Transverse colon (tissue), 4 donors: ENCODE data around the gene TEX29. TPM values are rescaled to one million over a fixed set of nuclear protein-coding genes. Genes with fewer than 3 reads are reported as not detected.

ENCODE experiments used
- DNase-seq: peaks from one replicate; pipeline ENCODE4 v3.0.0-alpha.2; 2019
- H3K27ac ChIP-seq, 4 donors: fragments of 200-600 bp; sonication (generic); 2 replicates each; pipeline ENCODE4 v1.5.1; 2016 to 2018; ENCODE audit warnings: inconsistent platforms in 4 of 4
- H3K27me3 ChIP-seq: fragments of 200-600 bp; sonication (generic); 2 replicates; pipeline ENCODE4 v1.5.1; 2017; ENCODE audit warnings: inconsistent platforms
- H3K36me3 ChIP-seq, 4 donors: fragments of 200-600 bp; sonication (generic); 2 replicates each; pipeline ENCODE4 v1.5.1; 2017 to 2019; ENCODE audit warnings: inconsistent platforms in 4 of 4
- H3K4me1 ChIP-seq, 4 donors: fragments of 200-600 bp; sonication (generic); 2 replicates each; pipeline ENCODE4 v1.5.1; 2017 to 2020; ENCODE audit warnings: inconsistent platforms in 4 of 4
- H3K4me3 ChIP-seq, 4 donors: fragments of 200-600 bp; sonication (generic); 1 replicate in 1 of 4; 2 replicates in 3 of 4; pipeline versions ENCODE4 v1.5.1 to v1.6.1; 2017 to 2019; ENCODE audit warnings: inconsistent platforms in 4 of 4
- H3K9me3 ChIP-seq, 2 donors: fragments of 200-600 bp; sonication (generic); 2 replicates each; pipeline ENCODE4 v1.5.1; 2017 to 2019; ENCODE audit warnings: inconsistent platforms in 2 of 2
- CTCF ChIP-seq, 5 experiments: fragments of 200-600 bp in 3 of 5; fragments of 450-650 bp in 2 of 5; sonication (generic) in 3 of 5; IDR thresholded peaks; 1 replicate in 2 of 5; 2 replicates in 3 of 5; pipeline ENCODE4 v1.5.1; 2016 to 2017; ENCODE audit warnings: antibody characterized with exemption in 5 of 5, inconsistent platforms in 3 of 5, mild to moderate bottlenecking in 2 of 5, moderate library complexity in 1 of 5
- EP300 ChIP-seq: sonication (generic); formaldehyde crosslinking; IDR thresholded peaks from one replicate; pipeline ENCODE4 v1.6.1; 2017; ENCODE audit warnings: antibody characterized with exemption, low read depth
- POLR2A ChIP-seq: fragments of 450-650 bp; IDR thresholded peaks from one replicate; pipeline ENCODE4 v1.6.1; 2016; ENCODE audit warnings: antibody characterized with exemption, mild to moderate bottlenecking, moderate library complexity
- POLR2AphosphoS5 ChIP-seq, 3 donors: sonication (generic); formaldehyde crosslinking; IDR thresholded peaks; one replicate each; pipeline ENCODE4 v1.6.1; 2016; ENCODE audit warnings: antibody characterized with exemption in 3 of 3
- WGBS, 2 donors: methylation state at CpG; one replicate each; pipeline ENCODE4 v1.1.5; 2018; ENCODE audit warnings: low coverage in 1 of 2; 5-methylcytosine and 5-hydroxymethylcytosine counted together
- in situ Hi-C, 4 donors: fragments of 200-750 bp; cut with MboI; loops; one replicate each; pipeline versions ENCODE4 v1.15.0 to v1.15.1; 2017; ENCODE audit warnings: low sequenced_read_pairs in 3 of 4, low pct_ligation_motif_present in 1 of 4, low pct_unique_long_range_greater_than_20kb in 1 of 4
- intact Hi-C: fragments of 100-400 bp; cut with DNase I; formaldehyde crosslinking; loops from one replicate; pipeline ENCODE4 v1.15.1; 2023; ENCODE audit warnings: low total_unique reads
- total RNA-seq, 4 donors: library from RNA; depleted of rRNA; stranded (reverse); fragments of >200 nt; gene quantifications; one replicate each; pipeline ENCODE4 v1.1.0, GENCODE V29; 2016

The TEX29 gene
- total RNA-seq, 4 donors from 2014 or later = not detected

- H3K36me3 ChIP-seq = no peaks in the 10 kb centered on the region
- H3K27ac ChIP-seq = no peak overlapping the region
- no peaks in the 10 kb centered on the region for H3K27me3 ChIP-seq
- 65 to 74% methylated on average over 5 to 7 of the region's 7 CpGs for WGBS, 2 donors
- no peaks in the 10 kb centered on the region for H3K9me3 ChIP-seq
- in situ Hi-C loops = no loop called here
- intact Hi-C loops = loop anchor here (5.0 kb wide), 1 partner anchor 1296 kb away; no protein-coding TSS in a partner anchor
- H3K4me1 ChIP-seq = no peaks in the 10 kb centered on the region
- TF ChIP-seq CTCF (IDR thresholded peaks at IDR 0.05) = no peak
- no peak overlapping the region for H3K4me3 ChIP-seq
- DNase-seq = no peak
Observed at GRCh38 chr13:111371720-111372119, 51.3 kb downstream of the TEX29 start.

GRCh38 chr13:111372651-111373425, 52.4 kb downstream of the TEX29 start:
- in situ Hi-C loops (no loop called here), intact Hi-C loops (loop anchor here (5.0 kb wide), 1 partner anchor 1294 kb away; no protein-coding TSS in a partner anchor)
- H3K27ac ChIP-seq = no peak overlapping the region
- no peak for DNase-seq
- H3K9me3 ChIP-seq = no peaks in the 10 kb centered on the region
- H3K27me3 ChIP-seq = no peaks in the 10 kb centered on the region
- 64 to 81% methylated on average over 10 to 23 of the region's 23 CpGs for WGBS, 2 donors
- no peak overlapping the region for H3K4me3 ChIP-seq
- H3K4me1 ChIP-seq = no peaks in the 10 kb centered on the region
- H3K36me3 ChIP-seq = no peaks in the 10 kb centered on the region
- TF ChIP-seq CTCF (IDR thresholded peaks at IDR 0.05) (no peak), POLR2A (no peak), POLR2AphosphoS5 (IDR thresholded peaks at IDR 0.05) (no peak), EP300 (no peak)

GRCh38 chr13:111373486-111373885, 53.0 kb downstream of the TEX29 start:
- H3K4me3 ChIP-seq = no peak overlapping the region
- TF ChIP-seq POLR2AphosphoS5 (IDR thresholded peaks at IDR 0.05) (no peak), POLR2A (no peak), CTCF (IDR thresholded peaks at IDR 0.05) (no peak), EP300 (no peak)
- H3K4me1 ChIP-seq = no peaks in the 10 kb centered on the region
- H3K27me3 ChIP-seq = no peaks in the 10 kb centered on the region
- WGBS, 2 donors = 87 to 89% methylated on average over 4 to 6 of the region's 6 CpGs
- no peak overlapping the region for H3K27ac ChIP-seq
- intact Hi-C loops = loop anchor here (5.0 kb wide), 1 partner anchor 1294 kb away; no protein-coding TSS in a partner anchor
- H3K9me3 ChIP-seq = no peaks in the 10 kb centered on the region
- H3K36me3 ChIP-seq = no peaks in the 10 kb centered on the region
- in situ Hi-C loops = no loop called here
- DNase-seq = no peak

- H3K27ac ChIP-seq = no peak overlapping the region
- in situ Hi-C loops = no loop called here
- H3K36me3 ChIP-seq = no peaks in the 10 kb centered on the region
- H3K4me1 ChIP-seq = no peaks in the 10 kb centered on the region
- no peaks in the 10 kb centered on the region for H3K9me3 ChIP-seq
- H3K4me3 ChIP-seq = no peak overlapping the region
- H3K27me3 ChIP-seq = no peaks in the 10 kb centered on the region
- intact Hi-C loops = no loop called here
- TF ChIP-seq EP300 (no peak), POLR2AphosphoS5 (IDR thresholded peaks at IDR 0.05) (no peak), POLR2A (no peak)
- 87% methylated on average over 5 of the region's 5 CpGs; no CpG with 5 or more reads in 1 of the 2 donors for WGBS, 2 donors
- DNase-seq = no peak
Observed at GRCh38 chr13:111380431-111380830, 60.0 kb downstream of the TEX29 start.
